A172 (cell line): Measurements from ENCODE around the gene STK4. TPM values are rescaled to one million over a fixed set of nuclear protein-coding genes. Genes with fewer than 3 reads are reported as not detected.

Experiments used
- DNase-seq: peaks from one replicate; pipeline ENCODE4 v3.0.0-alpha.2; 2015; ENCODE audit warnings: low spot score
- total RNA-seq: library from RNA; depleted of rRNA; stranded (reverse); fragments of >200 nt; shearing (Covaris generic); gene quantifications from 2 replicates; pipeline ENCODE4 v1.2.3, GENCODE V29; 2014

STK4 gene
- total RNA-seq, 1 experiment from 2014 or later = 21.3 TPM

DNA sequence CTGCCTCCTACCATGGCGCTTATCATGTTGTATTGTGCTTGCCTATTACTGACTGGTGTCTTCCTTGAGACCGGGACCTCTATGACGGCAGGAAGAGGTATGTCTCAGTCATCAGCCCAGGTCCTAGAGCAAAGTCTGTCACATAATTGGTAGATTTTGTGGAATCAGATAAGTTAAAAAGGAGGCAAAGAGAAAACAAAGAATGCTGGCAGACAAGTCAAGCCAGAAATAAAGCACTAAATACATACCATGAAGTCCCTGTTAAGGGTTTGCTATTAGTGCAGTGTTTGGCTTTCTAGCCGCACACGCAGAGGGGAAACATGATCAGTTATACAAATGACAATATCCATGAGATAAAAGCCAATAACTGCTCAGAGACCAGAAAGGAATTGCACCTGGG lies 12.1 kb upstream of the STK4 start:
- DNase-seq = no peak

DNA sequence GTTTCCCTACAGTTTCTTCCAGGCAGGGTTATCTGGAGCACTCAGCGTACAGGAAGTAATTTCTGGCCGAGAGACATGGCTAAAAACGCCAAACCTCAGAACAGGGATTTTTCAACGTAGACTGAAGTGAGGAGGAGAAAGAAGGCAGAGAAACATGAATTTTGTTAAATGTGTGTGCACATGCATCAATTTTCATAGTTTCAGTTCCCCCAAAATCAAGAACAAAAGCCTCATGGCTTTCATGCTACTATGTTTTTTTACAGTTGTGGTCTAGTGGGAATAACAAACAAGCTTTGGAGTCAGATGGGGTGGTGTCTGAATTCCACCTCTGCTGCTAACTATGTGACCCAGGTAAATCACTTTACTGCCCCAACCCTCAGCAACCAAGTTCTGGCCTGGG lies 11.0 kb upstream of the STK4 start:
- DNase-seq = no peak

DNA sequence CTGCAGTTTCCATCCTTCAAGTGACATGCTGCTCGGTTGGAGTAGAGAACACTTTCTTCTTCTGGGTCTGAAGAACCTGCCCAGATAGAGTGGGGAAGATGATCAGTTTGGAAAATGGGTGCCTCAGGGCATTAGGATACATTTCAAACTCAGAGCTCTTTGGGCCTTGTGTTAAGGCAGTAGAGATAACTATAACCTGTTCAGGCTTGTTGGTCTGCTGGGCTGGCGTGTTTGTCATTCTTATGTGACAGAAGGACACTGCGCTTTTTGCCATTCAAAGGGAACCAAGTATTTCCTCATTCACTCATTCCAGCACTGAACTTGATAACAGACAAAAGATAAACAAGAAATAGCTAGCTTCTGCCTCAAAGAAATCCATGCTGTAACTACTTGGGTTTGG lies 9.9 kb upstream of the STK4 start:
- DNase-seq = no peak

DNA sequence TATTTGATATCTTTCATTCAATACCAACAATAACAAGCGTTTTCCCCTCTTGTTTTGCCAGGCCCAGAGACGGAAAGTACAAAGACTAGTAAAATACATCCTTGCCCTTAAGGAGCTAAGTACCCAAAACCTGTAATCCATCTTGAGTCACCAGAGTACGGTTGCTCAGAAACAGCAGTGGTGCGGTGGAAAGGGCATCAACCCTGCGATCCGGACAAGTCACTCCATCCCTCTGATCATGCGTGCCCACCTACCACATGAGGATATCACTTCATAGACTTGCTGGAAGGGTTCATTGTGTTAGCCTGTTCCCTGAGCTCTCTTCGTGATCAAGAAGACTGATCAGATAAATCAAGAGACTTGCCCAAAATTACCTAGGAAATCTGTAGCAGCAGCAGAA lies 8.0 kb upstream of the STK4 start:
- DNase-seq = no peak

DNA sequence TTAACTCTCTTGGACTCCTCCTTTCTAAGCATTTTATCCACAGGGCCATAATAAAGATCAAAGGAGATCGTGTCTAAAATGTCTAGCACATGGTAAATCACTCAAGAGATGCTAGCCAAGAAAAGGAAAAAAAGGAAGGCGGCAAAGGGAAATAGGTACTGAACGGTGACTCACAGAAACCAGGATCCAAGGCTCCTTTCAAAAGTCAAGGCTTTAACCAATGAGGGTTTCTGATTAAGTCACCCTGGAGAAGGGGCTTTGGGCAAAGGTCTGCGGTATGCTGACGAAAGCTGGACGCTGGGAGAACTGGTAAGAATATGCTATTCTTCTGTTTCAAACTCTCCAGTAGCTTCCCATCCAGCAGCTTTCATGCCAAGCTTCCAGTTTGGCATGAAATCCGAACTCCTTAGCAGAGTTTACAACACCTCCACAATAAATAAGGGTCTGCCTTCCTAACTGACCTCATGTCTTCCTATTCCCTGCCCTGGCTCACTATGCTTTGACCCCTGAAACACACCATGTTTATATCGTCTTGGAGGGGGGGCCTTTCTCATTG lies 7.2 kb upstream of the STK4 start:
- DNase-seq = no peak

DNA sequence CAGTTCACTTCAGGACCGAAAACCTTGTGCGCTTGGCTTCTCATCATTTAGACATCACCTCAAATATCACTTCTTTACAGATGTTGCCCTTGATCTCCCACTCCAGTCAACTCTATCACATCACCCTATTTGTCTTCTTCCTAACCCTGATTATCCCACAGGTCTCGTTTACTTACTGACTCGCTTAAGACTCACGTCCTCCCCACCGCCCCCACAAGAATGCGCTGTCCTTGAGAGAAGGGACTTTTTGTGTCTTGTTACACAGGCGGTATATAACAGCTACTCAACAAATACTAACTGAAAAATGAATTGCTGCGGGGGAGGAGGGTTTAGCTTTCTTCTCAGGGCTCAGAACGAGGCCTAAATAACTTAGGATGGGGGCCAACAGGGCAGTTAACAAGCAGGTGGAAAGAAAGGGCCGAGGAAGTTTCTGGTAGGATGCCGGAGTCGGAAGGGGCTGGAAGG lies 6.6 kb upstream of the STK4 start:
- peak; percentile 38 for DNase-seq

DNA sequence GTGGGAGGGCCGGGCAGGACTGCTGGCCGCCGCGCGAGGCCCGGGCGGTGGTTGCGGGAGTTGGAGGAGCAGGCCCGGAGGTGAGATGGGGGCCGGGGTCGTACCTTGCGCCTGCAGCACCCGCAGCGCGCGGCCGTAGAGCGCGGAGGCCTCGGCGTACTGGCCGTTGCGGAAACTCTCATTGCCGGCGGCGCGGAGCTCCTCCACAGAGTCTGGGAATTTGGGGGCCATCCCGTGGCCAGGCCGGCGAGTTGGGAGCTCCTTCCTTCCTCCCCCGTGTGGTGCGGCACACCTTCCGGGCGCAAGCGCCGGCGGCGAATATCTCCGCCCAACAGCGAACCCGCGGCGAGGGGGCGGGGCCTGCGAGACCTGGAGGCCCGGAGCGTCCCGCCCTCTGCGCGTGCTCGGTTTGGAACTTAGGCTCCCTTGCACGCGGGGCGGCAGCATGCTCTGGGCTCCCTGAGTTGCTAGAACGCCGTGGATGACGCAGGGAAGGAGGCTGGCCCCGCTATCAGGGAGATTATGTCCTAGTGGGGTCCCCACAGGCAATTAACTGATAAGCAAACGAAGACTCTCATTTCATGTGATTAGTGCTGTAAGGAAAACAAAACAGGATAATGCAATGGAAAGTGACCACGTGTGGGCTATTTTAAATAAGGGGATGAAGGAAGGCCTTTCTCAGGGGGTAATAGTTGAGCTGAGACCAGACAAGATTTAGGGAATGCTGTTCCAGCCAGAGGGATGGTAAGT lies 6.0 kb upstream of the STK4 start, which contains the start of gene TOMM34:
TOMM34 (minus strand) TSS at position 295 of the 750 bp plus-strand sequence; CDS start at position 231, 64 bp downstream.
- peak; percentile 84 for DNase-seq

DNA sequence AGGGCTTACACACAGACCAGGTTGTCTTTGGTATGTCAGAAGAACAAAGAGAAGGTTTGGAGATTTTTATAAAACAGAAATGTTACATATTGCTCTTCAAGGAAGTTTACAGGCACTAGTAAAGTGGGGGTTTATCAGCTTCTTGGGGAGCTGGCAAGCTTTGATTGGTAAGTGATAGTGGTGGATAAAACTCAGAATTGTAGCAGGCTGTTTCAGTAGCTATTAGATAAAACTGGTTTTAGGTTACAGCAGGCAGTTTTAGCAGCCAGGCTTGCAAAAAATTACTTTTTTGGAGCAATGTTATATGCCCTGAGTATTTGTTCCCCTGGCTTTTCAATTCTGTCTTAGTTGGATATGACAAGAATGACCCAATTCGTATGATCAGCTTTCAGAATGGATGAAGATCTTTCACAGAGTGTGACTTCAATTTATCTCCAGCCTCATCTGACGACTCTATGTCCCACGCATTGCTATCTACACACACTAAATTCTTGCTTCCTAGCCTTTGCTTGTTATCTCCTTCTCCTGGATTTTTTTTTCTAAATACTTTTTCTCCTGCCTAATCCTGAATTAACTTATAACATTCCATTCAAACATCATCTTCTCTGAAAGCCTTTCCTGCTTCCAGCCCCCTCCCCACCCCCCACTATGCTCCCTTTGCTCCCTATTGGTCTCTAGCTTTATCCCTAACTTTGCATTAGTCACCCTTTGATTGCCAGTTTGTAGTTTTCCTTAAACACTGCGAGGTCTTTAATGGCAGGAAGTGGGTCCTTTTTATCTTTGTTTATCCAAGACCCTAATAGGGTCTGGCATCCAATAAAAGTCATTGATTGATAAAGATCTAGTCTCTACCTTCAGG lies 5.1 kb upstream of the STK4 start:
- no peak for DNase-seq

DNA sequence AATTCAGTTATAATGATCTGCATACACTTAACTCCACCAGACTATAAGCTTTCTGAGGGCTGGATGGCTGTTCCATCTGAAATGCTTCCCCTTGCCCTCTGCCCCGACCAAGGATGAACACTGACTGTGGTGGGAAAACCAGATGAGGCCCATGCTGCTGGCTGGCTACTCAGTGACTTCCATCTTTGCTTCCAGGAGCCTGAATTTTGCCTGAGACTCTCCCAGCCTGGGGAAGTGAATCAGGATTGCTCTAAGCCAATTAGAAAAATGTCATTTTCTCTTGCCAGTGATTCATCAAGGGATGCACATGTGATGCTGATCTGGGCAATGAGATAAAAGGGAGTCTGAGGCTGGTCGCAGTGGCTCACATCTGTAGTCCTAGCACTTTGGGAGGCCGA lies 4.4 kb upstream of the STK4 start:
- DNase-seq = peak; percentile 65

DNA sequence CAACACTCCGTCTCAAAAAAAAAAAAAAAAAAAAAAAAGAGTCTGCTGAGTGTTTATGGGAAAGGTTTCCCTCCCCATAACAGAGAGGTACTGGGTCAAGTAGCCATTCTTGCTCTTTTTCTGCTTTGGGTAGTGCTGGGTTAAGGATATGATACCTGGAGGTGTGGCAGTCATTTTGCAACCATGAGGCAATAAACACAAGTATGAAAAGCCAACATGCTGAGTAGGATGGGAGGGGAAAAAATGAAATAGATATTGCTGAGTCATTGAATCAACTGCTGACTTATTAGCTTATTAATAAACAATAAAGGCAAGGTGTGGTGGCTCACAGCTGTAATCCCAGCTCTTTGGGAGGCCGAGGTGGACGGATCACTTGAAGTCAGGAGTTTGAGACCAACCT lies 3.8 kb upstream of the STK4 start:
- DNase-seq = no peak

DNA sequence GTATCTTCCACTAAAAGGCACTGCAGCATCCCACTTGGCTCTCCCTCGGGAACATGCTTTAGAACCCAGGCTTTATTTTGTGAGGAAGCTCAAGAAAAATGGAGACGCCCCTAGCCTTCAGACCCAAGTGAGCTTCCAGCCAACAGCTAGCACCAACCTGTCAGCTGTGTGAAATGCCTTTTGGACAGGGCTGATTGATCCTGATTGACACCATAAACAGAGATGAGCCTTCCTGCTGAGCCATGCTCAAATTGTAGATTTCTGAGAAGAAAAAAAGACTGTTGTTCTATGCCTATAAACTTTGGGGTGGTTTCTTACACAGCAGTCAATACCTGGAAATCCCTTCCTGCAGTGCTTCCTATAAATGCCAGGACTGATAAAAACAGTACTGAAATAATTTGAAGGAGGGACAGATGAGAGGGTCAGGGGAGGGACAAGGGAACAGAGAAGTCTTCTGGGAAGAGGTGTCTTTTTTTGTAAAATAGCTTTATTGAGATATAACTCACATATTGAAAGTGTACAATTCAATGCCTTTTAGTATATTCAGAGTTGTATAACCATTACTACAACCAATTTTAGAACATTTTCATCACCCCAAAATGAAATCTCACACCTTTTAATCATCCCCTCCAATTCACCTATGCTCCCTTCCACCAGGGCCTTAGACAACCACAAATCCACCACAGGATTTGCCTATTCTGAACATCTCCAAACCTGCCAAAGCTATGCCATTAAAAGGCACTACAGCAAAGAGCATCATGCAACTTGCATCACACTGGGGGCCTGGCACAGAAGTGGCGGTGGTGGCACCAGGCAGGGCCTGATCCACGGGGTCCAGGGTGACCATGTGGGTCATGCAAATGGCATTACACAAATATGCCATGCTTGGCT lies 2.7 kb upstream of the STK4 start:
- no peak for DNase-seq

DNA sequence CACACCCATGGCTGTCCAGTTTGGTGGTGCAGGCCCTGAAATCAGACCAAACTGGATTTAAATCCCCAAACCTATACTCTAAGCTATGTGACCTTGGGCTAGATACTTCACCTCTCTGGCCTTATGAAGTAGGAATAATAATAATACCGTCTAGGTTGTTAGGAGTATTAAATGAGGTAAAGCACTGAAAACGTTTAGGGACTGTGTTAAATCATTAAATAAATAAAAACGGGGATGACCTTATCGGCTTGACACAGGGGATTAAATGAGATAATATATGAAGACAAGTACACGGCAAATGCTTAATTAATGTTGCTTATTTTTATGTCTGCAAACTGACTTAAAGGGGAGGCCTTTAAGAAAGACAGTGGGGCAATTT lies 672 bp upstream of the STK4 start:
- DNase-seq = no peak

DNA sequence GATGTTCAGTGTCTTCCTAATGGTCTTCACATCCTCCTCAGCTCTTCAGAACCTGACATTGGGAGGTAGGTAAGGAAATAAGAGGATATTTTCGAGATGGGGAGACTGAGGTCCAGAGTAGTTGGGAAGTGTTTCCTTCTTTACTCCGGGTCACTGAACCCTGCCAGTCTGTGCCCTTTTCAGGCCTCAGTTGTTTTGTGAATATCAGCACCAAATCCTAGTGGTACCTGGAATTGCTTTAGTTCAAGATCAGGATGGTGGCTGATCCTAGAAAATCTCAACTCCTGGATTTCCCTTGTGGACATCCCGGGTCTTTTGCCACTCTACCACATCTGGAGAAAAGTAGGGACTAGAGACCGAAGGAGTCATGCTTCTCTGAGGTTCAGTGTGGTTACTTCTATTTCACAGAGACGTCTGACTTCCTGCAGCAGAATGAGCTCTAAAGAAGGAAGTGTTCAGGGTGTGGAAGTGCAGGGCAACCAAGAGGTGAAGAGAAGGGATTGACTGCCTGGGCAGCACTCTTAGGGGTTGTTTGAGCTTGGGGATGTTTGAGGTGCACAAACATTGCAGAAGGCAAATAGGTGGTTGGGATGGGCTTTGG lies 995 bp downstream of the STK4 start:
- DNase-seq = no peak

DNA sequence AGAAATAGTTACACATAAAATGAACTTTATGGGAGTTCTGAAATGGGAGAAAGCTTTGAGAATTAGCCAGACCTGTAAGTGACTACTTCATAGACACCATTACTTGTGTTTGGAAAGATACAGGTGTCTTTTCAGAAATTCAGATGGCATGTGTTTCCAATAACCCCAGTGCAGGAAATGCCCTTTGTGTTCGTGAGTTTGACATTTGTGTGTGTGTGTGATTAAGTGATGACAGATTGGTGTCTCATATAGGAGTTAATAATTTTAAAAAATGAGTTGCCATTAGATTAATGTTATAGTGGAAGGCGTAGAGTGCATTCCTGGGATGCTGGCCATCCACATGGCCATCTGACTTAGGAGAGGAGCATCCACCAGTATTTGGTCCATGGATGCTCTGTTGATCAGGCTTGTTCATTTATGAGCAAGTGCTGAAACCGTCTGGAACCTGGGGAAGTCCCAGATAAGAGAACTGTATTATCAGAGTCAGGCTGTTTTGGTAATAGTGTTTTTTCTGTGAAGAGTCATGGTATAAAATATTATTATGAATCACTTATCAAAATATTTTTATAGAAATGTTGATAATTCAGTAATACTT lies 3.1 kb downstream of the STK4 start:
- no peak for DNase-seq

DNA sequence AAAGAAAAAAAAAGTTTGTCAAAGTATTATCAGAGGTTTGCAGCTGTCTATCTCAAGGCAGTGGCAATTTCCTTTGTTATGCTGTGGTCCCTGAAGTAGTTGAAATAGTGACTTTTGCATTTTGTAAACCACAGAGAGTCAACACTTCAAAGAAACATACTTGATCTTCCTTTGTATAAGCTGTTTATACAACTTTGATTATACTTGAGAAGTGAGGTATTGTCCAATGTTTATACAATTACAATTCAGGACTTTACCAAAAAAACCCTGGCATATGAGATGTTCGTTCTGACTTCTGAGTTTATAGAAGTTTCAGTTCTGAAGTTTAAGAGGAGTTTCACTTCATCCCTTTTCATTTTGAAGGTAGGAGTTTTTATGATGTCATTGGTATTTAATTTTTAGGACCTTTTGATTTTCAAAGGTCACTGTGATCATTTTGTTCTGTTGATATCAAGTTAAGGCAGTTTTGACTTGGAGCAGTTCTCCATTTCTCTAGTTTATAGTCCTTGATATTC lies 4.0 kb downstream of the STK4 start:
- DNase-seq = no peak

DNA sequence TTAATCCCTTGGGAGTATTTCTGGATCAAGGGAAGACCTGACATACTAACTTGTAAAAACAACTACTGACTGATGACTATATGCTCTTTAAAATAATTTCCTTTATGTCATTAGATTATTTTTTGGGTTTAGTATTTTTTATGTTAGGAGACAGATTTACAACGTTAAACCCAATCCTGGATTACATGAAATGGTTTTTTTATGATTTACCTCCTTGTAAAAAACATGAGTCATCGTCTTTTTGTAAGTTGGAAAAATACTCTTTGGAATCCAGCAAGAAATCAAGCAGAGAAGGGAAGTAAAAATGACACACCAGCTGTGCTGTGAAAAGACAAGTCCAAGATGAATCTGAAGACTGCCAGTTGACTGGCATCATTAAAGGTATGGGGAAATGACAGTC lies 6.7 kb downstream of the STK4 start:
- peak; percentile 76 for DNase-seq

DNA sequence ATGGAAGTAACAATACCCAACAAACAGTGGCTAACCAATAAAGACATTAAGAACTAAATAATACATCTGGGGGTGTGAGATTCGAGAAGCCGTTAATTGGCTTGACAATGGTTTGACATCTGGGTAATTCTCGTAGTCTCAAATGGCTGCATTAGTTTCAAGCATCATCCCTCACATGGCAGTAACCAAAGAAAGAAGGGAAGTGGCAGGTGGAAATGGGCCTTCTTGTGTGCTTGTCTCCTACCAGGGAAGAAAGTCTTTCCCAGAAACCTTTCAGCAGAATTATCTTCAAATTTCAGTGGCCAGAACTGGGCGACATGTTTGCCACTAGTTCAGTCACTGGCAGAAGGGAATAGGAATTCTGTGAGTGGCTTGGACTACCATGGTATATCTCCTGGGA lies 10.4 kb downstream of the STK4 start:
- no peak for DNase-seq

DNA sequence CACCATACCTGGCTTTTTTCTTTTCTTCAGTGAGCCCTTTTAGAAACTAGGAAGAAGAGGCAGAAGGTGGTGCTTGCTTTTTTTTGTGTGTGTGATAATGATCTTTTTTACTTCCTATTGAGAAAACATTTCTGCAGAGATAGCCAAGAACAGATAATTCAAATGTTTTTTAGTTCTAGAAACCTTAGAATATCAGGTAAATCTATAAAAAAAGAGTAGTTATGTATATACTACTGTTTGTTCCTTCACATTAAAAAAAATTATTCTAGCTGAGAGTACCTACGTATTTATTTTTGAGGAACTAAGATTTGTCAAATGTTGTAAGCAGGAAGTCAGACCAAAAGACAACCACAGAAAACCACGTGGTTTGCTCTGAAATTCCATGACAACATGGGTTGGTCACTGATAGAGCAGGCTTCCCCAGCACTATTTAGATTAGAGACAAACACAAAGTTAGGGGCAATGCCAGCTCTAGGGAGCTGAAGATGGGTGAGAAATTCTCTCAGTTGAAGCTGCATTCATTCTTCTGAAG lies 12.8 kb downstream of the STK4 start:
- DNase-seq = peak; percentile 65

DNA sequence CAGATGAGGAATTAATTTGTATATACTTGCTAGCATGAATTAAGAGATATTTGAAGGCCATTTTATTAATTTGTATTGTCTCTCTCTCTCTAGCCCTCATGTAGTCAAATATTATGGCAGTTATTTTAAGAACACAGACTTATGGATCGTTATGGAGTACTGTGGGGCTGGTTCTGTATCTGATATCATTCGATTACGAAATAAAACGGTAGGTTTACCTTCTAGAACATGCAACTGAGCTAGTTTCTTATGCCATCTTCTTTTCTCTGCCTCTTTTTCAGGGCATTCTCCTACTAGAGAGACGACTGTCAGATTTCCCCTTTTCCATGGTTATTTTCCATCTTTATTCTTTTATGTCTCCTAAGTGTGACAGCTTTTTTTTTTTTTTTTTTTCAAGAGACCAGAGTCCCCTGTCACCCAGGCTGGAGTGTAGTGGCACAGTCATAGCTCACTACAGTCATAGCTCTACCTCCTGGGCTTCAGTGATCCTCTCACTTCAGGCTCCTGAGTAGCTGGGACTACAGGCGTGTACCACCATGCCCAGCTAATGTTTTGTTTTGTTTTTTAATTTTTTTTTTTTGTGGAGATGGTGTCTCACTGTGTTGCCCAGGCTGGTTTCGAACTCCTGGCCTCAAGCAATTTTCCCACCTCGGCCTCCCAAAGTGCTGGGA lies 15.6 kb downstream of the STK4 start:
- DNase-seq = no peak
